Uterine smooth muscle cell (primary cell): Measurements from ENCODE around the gene HOXC9. TPM values are rescaled to one million over a fixed set of nuclear protein-coding genes. Genes with fewer than 3 reads are reported as not detected.

Experiments used
- total RNA-seq: library from RNA; depleted of rRNA; stranded (reverse); fragments of >200 nt; gene quantifications from 2 replicates; pipeline ENCODE4 v1.2.3, GENCODE V29; 2014

HOXC9 gene
- total RNA-seq = 0.11 TPM in 1 of 2 replicates, not detected in the other

GRCh38 chr12:54000116-54001114 is at the start of gene HOXC9:
Gene HOXC9, plus strand, starts transcription at chr12:54000161. Its CDS starts 28 bp downstream, at chr12:54000189.

GRCh38 chr12:53954694-53955035 is 45.3 kb upstream of the HOXC9 start, which contains the start of gene HOXC12:
Gene HOXC12, plus strand, starts transcription at chr12:53954903. Its CDS starts 27 bp downstream, at chr12:53954930.

GRCh38 chr12:53972722-53973235 is 27.2 kb upstream of the HOXC9 start, which contains the start of gene HOXC11:
Gene HOXC11, plus strand, starts transcription at chr12:53973126. Its CDS starts 116 bp downstream, at chr12:53973242.

GRCh38 chr12:53974084-53975063 is 25.6 kb upstream of the HOXC9 start, which contains the start of gene HOTAIR:
Gene HOTAIR, minus strand, starts transcription at chr12:53974954.

GRCh38 chr12:53984901-53985691 is 14.9 kb upstream of the HOXC9 start, which contains the start of gene HOXC10:
Gene HOXC10, plus strand, starts transcription at chr12:53985146. Its CDS starts 114 bp downstream, at chr12:53985260.

GRCh38 chr12:54028314-54029201 is 28.6 kb downstream of the HOXC9 start, which contains the start of gene HOXC6:
Gene HOXC6, plus strand, starts transcription at chr12:54028440. Its CDS starts 82 bp downstream, at chr12:54028522.

GRCh38 chr12:54032627-54033100 is 32.7 kb downstream of the HOXC9 start, which contains the start of gene HOXC5:
Gene HOXC5, plus strand, starts transcription at chr12:54033050. Its CDS starts 73 bp downstream, at chr12:54033123.

Other genes starting within 250 kb of the HOXC9 start
- gene CISTR, start 248.2 kb upstream of the HOXC9 start, total RNA-seq = 0.75 TPM in 1 of 2 replicates, not detected in the other
- not detected in 2 replicates for gene HOXC13, start 61.3 kb upstream of the HOXC9 start, total RNA-seq
- not detected in 2 replicates for gene HOXC12, start 45.3 kb upstream of the HOXC9 start, total RNA-seq
- not detected in 2 replicates for gene HOXC11, start 27.0 kb upstream of the HOXC9 start, total RNA-seq
- under 0.01 TPM in 1 of 2 replicates, not detected in the other for gene HOTAIR, start 25.2 kb upstream of the HOXC9 start, total RNA-seq
- not detected in 2 replicates for gene HOXC10, start 15.0 kb upstream of the HOXC9 start, total RNA-seq
- gene HOXC8, start 8.8 kb downstream of the HOXC9 start, total RNA-seq = not detected in 2 replicates
- 0.11 TPM in 1 of 2 replicates, not detected in the other for gene HOXC6, start 28.3 kb downstream of the HOXC9 start, total RNA-seq
- gene HOXC5, start 32.9 kb downstream of the HOXC9 start, total RNA-seq = under 0.01 TPM in 1 of 2 replicates, not detected in the other
- gene HOXC4, start 53.7 kb downstream of the HOXC9 start, total RNA-seq = not detected in 2 replicates
- gene SMUG1, start 188.8 kb downstream of the HOXC9 start, total RNA-seq = 26.2 and 32.2 TPM in 2 replicates